Activated CD4-positive, alpha-beta T cell treated with anti-CD3 and anti-CD28 coated beads, Interleukin-2, Interleukin-6, amounts not matched to agents 100 ng/mL and 50 ng/mL, durations not matched to agents 16 hours and 8 hours (primary cell): Measurements from ENCODE around the gene MEPE.

ENCODE experiments used
- DNase-seq: peaks from one replicate; pipeline ENCODE4 v3.0.0-alpha.2; 2020

Gene MEPE

DNA sequence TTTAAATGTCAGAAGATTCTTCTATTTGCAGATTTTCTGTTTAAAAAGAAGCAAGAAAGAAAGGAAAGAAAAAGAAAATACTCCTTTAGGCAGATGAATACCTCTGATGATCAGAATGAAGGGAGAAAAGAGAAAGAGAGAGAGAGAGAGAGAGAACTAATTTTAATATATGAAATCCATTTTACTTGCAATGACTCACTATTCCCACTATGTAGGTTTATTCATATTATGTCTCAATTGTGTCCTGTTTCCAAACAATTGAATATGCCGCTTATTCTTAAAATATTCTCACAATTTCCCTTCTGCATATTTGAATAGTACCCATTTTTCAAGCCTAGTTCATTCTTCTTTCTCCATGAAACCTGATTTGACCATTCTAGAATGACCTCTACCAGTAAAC, 11.7 kb downstream of the MEPE start:
- DNase-seq, result no peak

DNA sequence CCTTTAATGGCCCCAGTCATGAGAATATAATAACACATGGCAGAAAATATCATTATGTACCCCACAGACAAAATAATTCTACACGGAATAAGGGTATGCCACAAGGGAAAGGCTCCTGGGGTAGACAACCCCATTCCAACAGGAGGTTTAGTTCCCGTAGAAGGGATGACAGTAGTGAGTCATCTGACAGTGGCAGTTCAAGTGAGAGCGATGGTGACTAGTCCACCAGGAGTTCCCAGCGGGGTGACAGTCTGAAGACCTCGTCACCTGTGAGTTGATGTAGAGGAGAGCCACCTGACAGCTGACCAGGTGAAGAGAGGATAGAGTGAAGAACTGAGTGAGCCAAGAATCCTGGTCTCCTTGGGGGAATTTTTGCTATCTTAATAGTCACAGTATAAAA, 13.5 kb downstream of the MEPE start:
- no peak for DNase-seq

DNA sequence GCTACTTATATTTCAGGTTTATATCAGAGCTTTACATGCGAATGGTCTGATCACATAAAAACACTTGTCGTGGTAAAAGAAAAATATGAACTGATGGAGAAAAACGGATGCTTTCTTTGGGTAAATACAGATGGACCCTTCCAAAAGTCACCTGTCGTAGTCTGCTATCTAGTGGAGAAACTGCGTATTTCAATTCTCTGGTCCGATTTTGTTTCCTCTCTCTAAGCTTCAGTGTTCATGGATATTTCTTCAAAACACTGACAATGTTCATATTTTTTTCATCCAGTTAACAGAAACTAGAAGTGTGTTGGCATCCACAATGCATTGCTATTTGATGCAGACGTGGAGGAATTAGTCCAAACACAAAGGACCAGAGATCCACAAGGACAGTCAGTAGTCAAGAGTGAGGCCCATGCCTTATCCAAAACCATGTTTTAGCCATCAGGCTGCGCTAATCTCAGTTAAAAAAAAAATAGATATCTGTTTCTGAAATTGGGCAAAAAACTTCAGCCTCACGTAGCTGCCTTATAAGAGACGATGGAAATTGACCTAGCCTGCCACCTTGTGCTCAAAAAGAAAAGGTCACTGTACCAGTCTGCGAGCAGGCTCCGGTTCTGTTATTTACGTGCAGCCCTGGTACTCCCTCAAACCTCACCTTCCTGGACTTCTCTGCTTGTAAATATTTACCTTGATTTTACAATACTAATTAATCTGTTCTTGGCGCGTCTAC, 16.0 kb downstream of the MEPE start:
- peak; percentile 56 for DNase-seq

DNA sequence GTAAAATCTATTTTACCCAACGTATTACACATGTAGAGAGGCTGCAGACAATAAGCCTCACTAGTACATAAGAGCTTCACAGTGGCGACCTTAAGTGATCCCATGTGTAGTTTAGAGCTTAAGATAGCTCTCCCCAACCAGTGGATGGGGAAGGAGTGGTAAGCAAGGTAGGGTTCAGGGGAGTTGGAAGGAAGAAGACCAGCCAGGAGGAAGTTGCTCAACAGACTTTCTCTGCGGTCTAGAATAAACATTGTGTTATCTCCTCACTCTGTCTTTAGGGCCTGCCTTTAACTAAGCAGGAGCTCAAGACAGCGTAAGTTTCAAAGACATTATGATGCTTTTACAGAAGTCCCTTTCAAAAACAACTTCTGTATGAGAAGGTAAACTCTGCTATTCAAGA, 16.8 kb downstream of the MEPE start:
- no peak for DNase-seq

DNA sequence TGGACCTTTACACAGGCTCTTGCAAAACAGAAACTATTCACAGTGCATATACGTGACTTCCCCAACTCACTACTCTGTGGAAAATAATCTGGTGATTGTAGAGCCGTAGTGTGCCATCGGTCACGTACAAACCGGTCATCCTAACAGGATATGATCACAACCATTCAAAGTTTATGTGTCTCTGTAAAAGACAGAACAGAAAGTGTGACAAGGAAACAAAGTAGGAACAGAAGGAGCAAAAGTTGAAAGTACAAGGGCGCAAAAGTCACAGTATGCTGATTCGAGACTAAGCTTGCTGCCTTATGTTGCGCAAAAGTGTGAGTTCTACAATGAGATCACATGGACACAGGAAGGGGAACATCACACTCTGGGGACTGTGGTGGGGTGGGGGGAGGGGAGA, 18.6 kb downstream of the MEPE start:
- no peak for DNase-seq

DNA sequence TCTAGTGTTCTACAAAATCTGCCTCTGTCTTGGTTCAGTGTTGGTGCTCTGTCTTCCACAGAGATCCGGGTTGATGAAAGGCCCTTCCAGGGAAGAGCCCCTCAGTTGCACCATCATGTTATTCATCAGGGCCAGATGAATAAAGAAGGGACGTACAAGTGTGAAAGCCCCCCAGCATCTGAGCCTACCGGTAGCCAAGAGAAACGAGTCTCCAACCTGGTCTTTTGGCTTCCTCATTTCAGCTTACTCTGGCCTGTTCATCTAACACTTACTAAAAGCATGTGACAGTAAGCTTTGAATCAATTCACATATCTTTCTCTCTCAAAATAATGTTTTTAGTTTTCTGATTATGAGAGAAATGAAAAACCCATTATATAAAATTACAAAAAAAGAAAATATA, 19.2 kb downstream of the MEPE start:
- no peak for DNase-seq

DNA sequence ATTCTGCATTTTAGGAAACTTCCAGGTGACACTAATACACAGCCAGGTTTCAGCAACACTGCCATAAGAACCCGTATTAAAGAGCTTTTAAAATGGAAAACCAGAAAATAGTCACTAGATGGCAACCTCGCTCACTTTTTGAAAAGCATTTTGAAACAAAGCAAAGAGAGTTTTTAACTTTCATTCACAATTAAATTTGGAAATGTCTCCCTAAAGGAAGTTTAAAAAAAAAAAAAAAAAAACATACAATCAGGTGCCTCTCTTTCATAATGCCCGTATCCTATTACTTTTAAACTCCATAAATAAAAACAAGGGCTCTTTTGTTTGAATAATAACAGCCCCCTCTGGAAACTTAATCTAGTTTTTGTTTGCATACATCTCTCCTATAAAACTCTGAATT, 20.3 kb downstream of the MEPE start:
- DNase-seq, result peak; percentile 21

DNA sequence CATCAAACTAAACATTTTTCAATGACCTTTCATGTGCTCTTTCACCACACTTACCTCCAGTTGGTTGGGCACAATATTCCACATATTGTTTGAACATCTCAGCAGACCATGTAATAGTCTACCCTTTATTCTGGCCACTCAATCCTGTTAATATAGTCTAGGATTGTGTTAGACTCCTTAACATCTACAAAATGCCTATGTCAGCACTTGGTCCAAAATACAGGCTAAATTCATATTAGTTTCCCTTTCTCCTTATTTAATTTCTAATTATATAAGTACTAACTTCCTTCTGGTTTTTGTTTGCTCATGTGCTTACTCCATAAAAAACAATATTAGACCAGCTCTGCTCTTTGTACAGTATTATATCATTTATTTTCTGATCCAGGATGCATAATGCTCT, 21.1 kb downstream of the MEPE start:
- DNase-seq, result no peak

DNA sequence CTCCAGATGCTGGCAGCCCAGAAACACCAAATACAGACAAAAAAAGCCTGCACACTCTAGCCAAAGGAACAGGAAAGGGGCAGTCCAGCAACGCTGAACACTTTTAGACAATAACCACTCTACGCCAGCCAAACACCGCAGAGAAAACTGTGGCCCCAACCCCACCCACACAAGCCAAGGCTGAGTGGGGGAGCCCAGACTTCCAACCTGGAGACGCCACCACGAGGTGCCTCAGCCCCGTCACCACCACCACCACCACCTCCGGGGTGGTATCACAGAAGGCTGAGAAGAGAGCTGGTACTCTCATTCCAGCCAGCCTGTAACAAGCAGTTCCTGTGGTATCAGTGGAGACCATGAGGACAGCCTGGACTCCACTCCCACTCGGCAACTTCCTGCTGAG, 22.8 kb downstream of the MEPE start:
- DNase-seq, result no peak

DNA sequence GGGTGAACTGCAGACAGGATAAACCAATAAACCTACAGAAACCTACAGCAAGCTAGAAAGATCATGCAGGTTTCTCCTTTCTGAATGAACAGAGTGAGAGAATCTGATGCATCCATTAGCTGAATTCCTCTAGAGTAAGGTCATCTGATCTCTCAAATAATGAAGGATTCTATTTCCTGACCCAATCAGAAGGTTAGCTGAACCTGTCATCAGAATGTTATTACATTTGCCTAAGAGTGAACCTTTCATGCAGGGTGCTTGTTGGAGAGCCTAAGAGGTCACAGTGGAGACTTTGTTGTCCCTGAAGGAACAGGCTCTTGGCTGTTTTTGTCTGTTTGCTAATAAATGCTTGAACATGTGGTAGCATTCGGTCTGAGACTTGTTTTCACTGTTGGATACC, 24.0 kb downstream of the MEPE start:
- DNase-seq, result no peak

DNA sequence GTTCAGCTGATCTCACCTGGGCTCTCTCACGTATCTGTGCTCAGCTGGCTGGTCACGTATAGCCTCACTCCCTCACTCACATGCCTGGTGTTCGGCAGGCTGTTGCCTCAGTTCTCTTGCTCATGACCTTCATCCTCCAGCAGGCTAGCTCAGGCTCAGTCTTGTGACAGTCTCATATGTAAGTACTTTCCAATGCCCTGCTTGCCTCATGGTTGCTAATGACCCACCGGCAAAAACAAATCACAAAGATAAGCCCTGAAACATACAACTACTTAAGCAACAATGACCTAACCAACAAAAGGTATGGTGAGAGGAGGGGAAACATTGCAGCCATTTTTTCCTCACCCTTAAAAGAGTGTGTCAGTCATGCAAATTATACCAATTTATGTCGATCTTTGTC, 25.0 kb downstream of the MEPE start:
- no peak for DNase-seq

DNA sequence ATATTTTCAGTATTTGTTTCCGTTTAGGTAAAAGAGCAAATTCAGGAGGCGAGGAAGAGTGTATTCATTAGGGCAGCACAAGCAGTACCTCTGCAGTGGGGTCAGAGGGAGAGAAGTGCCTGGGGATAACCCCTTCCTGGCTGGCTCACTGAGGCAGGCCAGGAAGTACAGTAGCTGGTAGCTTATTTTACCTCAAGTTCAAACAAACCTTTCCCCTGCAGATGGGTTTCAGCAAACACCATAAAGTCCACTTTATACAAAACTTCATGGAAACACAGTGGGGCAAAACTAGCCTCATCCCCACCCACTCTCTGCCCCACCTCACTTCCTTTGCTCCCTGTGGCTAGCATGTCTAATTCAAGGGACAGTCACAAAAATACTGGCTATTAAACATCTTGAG, 29.5 kb downstream of the MEPE start:
- no peak for DNase-seq

DNA sequence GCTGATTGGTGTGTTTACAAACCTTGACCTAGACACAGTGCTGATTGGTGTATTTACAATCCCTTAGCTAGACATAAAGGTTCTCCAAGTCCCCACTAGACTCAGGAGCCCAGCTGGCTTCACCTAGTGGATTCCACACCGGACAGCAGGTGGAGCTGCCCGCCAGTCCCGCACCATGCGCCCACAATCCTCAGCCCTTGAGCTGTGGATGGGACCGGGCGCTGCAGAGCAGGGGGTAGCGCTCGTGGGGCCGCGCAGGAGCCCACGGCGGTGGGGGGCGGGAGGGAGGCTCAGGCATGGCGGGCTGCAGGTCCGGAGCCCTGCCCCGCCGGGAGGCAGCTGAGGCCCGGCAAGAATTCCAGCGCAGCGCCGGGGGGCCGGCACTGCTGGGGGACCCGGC, 30.7 kb downstream of the MEPE start:
- DNase-seq, result no peak

DNA sequence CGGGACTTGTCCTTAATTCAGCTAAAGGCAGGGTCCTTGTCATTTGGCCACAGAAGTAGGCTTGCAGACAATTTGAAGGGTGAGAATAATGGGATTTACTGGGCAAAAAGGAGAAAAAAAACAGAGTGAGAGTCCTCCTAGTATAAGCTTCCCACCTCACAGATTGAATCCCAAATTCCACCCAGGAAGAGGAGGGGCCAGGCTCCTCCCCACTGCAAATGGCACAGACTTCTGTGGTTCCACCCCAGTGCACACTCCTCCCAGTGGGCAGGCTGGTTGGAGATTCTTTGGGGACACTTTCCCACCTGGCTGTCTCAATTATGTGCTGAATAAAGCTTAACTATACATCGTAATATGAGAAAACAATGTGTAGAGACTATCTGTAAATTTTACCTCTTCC, 31.6 kb downstream of the MEPE start:
- DNase-seq, result no peak

DNA sequence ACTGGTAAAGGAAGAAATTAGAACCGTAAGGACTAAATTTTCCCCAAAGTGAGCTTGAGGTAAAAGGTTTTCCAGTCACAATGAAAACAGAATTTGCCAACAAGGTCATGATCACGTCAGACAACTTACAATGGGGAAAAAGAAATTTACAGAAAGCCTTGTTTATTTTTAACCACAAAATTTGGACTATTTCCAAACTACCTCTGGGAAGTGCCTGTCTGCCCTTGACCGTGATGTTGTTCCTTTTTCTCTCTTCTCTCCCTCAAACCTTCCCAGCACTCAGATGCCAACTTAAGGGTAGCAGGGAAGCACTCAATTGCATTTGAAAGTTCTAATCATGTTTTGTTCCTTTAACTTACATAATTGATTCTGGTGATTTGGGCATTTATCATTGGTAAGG, 32.5 kb downstream of the MEPE start:
- no peak for DNase-seq

DNA sequence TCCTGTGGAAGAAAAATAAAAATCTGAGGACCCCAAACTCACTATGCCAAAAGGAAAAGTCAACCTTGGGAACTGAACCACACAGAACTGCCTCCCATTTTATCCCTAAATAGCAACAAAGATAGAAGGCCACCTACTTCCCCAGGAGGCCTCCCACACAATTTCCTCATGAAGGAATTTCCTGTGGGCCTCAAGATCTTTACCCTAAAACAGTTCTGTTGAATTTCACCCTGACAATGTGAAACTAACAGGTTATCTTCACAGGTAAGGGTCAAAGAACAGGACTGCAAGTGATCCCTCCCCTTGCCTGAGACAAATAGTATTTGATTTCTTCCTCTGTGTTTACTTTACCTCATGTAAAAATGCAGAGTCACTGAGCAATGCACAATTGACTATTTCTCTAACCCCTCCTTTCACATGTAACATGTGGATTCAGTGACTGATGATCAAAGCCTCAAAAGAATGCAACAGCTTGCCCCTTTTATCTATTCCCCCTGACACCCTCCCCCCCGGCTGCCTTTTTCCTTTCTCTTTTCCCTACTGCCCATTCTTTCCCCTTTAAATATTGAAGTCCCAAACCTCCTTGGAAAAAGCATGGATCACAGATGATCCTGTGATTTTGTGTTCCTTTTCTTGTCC, 33.3 kb downstream of the MEPE start:
- DNase-seq, result no peak

DNA sequence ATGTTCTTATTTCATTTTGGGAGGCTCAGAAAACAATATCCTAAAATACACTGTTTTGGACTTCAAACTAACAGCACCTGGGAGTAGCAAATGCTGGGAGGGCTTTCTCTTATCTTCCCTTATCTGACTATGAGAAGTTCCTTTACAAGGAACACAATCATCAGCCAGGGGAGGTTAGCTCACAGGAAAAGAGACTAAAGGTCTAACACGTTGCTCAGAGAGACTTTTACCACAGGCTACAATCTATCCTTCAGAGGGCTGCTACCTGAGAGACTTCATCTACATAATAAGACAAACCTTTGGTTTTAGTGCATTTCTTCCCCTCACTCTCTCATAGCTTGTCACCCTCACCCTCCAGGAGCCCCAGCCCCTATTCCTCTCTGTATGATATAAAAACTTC, 35.8 kb downstream of the MEPE start:
- no peak for DNase-seq

DNA sequence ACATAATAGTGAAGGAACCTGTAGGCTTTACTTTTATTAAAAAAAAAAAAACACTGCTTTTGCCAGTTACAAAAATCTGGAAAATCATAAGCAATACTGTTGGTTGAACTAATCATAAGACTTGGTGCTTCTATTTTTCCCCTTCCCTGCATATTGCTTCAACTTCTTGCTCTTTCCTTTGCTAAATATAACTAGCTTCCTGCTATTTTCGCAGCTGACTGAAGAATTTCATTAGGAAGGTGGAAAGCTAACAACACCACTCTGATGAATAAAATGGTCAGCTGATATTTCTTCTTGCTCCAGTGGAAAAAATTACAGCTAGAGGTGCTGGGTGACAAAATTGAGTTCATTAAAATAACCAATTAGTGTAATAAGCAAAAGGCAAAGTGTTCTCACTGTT, 39.3 kb downstream of the MEPE start:
- no peak for DNase-seq

DNA sequence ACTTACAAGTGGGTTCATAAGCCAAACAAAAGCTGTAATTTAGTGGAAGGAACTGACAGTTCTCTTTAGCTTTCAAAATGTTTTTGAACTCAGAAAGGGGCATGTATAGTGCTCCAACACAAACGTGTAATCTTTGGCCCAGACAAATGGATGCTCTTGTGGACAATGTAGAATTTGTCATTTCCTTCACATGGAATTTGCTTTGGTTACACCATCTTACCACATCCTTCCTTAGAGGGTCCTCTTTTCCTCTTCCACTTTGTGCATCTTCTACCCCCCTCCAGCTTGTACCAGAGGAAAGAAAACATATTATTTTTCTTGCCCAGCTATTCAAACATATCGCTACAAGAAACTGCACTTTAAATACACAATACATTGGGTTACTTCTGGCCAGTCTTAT, 42.4 kb downstream of the MEPE start:
- no peak for DNase-seq

DNA sequence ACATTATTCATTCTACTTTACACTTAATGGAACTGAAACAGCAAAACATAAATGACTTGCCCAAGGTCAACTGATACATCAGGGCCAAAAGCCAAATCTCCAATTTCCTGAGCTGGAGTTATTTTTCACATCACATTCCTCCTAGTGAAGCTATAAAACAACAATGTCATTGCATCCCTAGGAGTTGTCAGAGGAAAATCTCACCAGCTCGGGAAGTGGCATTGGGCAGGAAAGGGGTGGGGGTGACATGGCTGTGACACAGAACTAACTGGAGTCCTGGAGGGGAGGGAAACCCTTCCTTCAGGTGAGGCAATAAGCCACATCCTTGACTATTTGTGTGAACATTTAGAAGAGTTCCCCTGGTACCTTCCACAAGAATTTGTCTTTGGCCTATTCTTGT, 47.3 kb downstream of the MEPE start:
- DNase-seq, result no peak

DNA sequence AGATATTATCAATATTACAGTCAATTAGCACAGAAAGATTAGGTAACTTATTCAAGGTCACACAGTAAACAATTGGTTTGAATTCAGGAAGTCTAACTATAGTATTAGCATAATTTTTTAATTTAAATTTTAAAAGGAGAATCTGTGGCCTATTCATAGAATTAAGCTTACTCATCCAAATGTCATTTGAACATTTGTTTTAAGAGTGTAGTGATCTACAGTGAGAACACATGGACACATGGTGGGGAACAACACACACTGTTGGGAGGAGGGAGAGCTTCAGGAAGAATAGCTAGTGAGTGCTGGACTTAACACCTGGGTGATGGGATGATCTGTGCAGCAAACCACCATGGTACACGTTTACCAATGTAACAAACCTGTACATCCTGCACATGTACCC, 48.3 kb downstream of the MEPE start:
- no peak for DNase-seq

DNA sequence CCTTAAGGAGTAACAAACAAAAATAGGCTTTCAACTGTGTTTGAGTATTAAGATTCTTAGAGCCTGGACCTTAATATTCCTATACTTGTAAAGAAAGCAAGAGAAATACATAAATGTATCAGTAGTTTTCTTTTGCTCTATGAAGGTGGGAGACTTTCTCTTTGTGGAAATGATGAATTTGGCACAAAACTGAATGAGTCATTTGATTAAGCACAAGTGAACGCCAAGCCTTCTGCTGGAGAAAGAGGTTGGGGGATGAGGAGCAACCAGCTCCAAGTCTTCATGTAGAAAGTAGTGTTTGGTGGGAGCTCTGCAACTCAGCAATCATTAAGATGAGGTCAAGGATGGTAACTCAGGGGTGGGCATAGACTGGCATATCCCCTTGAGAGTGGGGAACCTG, 49.6 kb downstream of the MEPE start:
- DNase-seq, result no peak

DNA sequence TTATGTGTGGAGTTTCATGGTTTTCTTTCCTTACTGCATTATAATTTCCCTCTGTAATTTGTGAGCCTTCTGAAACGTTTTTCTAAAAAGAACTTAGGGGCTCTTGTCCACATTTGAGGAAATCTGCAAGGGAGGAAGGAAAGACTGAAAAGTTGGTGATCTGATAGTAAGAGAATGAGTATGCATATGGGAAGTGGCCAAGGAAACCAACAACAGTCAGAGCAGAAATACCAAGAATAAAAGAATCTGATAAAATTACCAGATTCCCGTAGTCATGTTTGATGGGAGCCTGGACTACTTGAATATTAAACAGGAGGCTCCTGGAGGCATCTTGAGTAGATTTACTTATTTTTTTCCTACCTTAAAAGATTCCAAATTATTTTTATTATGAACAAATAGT, 50.1 kb downstream of the MEPE start:
- DNase-seq, result no peak

DNA sequence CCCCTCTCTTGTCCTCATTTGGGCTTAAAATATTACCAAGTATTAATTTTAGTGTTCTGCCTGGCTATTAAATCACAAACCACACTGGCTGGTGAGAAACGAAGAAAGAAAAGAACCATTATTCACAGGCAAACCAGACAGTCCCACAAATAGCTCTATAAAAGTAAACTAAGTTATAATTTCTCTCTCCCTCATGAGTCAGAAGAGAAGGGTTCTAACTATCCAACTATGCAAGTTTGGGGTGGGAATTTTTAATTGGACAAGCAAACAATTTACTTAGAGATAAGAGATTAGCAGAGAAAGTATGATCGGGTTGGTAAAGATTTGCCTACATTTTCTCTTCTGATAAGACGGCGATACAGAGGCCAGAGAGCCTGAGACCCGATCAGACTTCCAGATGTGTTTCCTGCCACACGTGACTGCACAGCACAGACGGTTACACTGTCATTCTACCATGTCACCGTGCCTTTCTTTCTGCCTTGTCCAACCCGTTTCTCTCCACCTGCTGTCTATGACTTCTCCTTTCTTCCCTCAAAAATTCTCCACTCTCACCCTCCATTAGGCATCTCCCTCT, 52.3 kb downstream of the MEPE start:
- no peak for DNase-seq

DNA sequence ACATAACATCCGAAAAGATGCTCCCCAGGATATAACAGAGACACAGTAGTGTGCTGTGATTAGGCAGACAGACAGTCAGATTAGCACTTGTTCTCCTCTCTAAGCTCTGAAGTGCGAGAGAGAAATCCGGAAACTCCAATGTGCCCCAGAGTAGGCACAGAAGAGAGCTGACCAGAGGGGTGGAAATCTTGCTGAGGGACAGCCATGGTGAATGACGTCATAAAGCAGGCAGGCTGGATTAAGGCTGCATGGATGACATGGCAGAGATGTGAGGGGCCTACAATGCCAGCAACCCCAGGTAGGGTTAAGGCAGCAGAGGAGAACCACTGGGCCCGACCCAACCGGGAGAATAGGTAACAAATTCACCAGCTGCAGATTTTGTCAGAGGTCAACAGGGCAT, 53.3 kb downstream of the MEPE start:
- no peak for DNase-seq
